Liver (tissue), 9 donors: Measurements from ENCODE around the gene RPGRIP1L. TPM values are rescaled to one million over a fixed set of nuclear protein-coding genes. Genes with fewer than 3 reads are reported as not detected.

Experiments
- DNase-seq: peaks from one replicate; pipeline ENCODE4 v3.0.0-alpha.2; 2017; ENCODE audit warnings: low spot score
- H3K27ac ChIP-seq, 2 donors: one replicate each; pipeline ENCODE4 v1.7.0; 2013; ENCODE audit warnings: inconsistent platforms in 2 of 2, low read length in 2 of 2, control low read depth in 1 of 2, low read depth in 1 of 2, mild to moderate bottlenecking in 1 of 2
- H3K27me3 ChIP-seq, 4 donors: one replicate each; pipeline versions ENCODE4 v1.6.1 to v1.7.0; 2013; ENCODE audit warnings: low read length in 3 of 4, inconsistent platforms in 1 of 4, mild to moderate bottlenecking in 1 of 4, moderate library complexity in 1 of 4; ENCODE audit not compliant: control insufficient read depth in 4 of 4, insufficient read depth in 4 of 4
- H3K36me3 ChIP-seq, 4 donors: one replicate each; pipeline versions ENCODE4 v1.6.1 to v1.7.0; 2013; ENCODE audit warnings: low read length in 3 of 4, mild to moderate bottlenecking in 3 of 4, low read depth in 1 of 4, moderate library complexity in 1 of 4; ENCODE audit not compliant: control insufficient read depth in 4 of 4, insufficient read depth in 3 of 4
- H3K4me1 ChIP-seq, 4 donors: one replicate each; pipeline versions ENCODE4 v1.6.1 to v1.7.0; 2013; ENCODE audit warnings: low read length in 3 of 4, mild to moderate bottlenecking in 3 of 4, moderate library complexity in 1 of 4; ENCODE audit not compliant: control insufficient read depth in 4 of 4, insufficient read depth in 4 of 4
- H3K4me3 ChIP-seq, 3 donors: one replicate each; pipeline versions ENCODE4 v1.6.1 to v1.7.0; 2013; ENCODE audit warnings: low read length in 3 of 3, control low read depth in 1 of 3, low read depth in 1 of 3, mild to moderate bottlenecking in 1 of 3
- H3K9ac ChIP-seq, 2 donors: one replicate each; pipeline ENCODE4 v1.7.0; 2013; ENCODE audit warnings: low read length in 2 of 2, mild to moderate bottlenecking in 2 of 2, moderate library complexity in 2 of 2, control low read depth in 1 of 2, low read depth in 1 of 2
- H3K9me3 ChIP-seq, 4 donors: one replicate each; pipeline versions ENCODE4 v1.6.1 to v1.7.0; 2013; ENCODE audit warnings: low read length in 3 of 4; ENCODE audit not compliant: control insufficient read depth in 4 of 4
- EGR1 ChIP-seq, 2 donors: IDR thresholded peaks; 2 replicates each; pipeline ENCODE4 v1.6.1; 2016 to 2018; ENCODE audit warnings: antibody characterized with exemption in 2 of 2, low read depth in 2 of 2
- FOXA1 ChIP-seq: IDR thresholded peaks from 2 replicates; pipeline ENCODE4 v1.6.1; 2016; ENCODE audit warnings: antibody characterized with exemption
- FOXA2 ChIP-seq: IDR thresholded peaks from 2 replicates; pipeline ENCODE4 v1.6.1; 2016; ENCODE audit warnings: antibody characterized with exemption
- GABPA ChIP-seq, 2 donors: IDR thresholded peaks in 1 of 2; conservative IDR thresholded peaks in 1 of 2; 2 replicates each; pipeline ENCODE4 v1.6.1; 2016; ENCODE audit warnings: antibody characterized with exemption in 2 of 2, mild to moderate bottlenecking in 1 of 2, moderate library complexity in 1 of 2
- HNF4A ChIP-seq, 2 donors: conservative IDR thresholded peaks; 2 replicates each; pipeline ENCODE4 v1.6.1; 2016; ENCODE audit warnings: antibody characterized with exemption in 2 of 2, mild to moderate bottlenecking in 2 of 2
- HNF4G ChIP-seq: IDR thresholded peaks from 2 replicates; pipeline ENCODE4 v1.6.1; 2016; ENCODE audit warnings: antibody characterized with exemption
- JUND ChIP-seq, 2 donors: IDR thresholded peaks; 2 replicates each; pipeline ENCODE4 v1.6.1; 2016; ENCODE audit warnings: antibody characterized with exemption in 2 of 2
- NR2F2 ChIP-seq: IDR thresholded peaks from 2 replicates; pipeline ENCODE4 v1.6.1; 2016; ENCODE audit warnings: antibody characterized with exemption
- RAD21 ChIP-seq, 2 donors: IDR thresholded peaks; 2 replicates each; pipeline ENCODE4 v1.6.1; 2016; ENCODE audit warnings: antibody characterized with exemption in 2 of 2, mild to moderate bottlenecking in 2 of 2
- RXRA ChIP-seq, 2 donors: IDR thresholded peaks; 2 replicates each; pipeline ENCODE4 v1.6.1; 2017 to 2018; ENCODE audit warnings: antibody characterized with exemption in 2 of 2, mild to moderate bottlenecking in 1 of 2
- SP1 ChIP-seq: IDR thresholded peaks from 2 replicates; pipeline ENCODE4 v1.6.1; 2018; ENCODE audit warnings: antibody characterized with exemption, mild to moderate bottlenecking
- TAF1 ChIP-seq: conservative IDR thresholded peaks from 2 replicates; pipeline ENCODE4 v1.6.1; 2016; ENCODE audit warnings: antibody characterized with exemption, mild to moderate bottlenecking
- YY1 ChIP-seq: IDR thresholded peaks from 2 replicates; pipeline ENCODE4 v1.6.1; 2016; ENCODE audit warnings: antibody characterized with exemption, mild to moderate bottlenecking
- WGBS: extraction: QIAGEN DNeasy Blood & Tissue Kit; methylation state at CpG from one replicate; pipeline ENCODE4 v1.1.7; 2013; 5-methylcytosine and 5-hydroxymethylcytosine counted together
- polyA plus RNA-seq, 2 donors: library from polyadenylated mRNA; stranded (reverse) in 1 of 2; unstranded in 1 of 2; fragments of 200-250 nt in 1 of 2; fragments of >200 nt in 1 of 2; fragmentation: Nextera tagmentation in 1 of 2; extraction: Ambion mirVana in 1 of 2; gene quantifications; one replicate each; pipeline versions ENCODE4 v1.2.1 to v1.2.3, GENCODE V29; 2013 to 2015
- total RNA-seq, 2 donors: library from RNA; depleted of rRNA; stranded (reverse); fragments of >200 nt; gene quantifications; one replicate each; pipeline ENCODE4 v1.2.3, GENCODE V29; 2014
- TF ChIP-seq, protein P1 (sequence below): IDR thresholded peaks from 2 replicates; pipeline ENCODE4 v1.6.1; 2016; ENCODE audit warnings: antibody characterized with exemption
- TF ChIP-seq, protein P2 (sequence below): IDR thresholded peaks from 2 replicates; pipeline ENCODE4 v1.6.1; 2016; ENCODE audit warnings: antibody characterized with exemption
- TF ChIP-seq, protein P3 (sequence below): IDR thresholded peaks from 2 replicates; pipeline ENCODE4 v1.6.1; 2016; ENCODE audit warnings: antibody characterized with exemption, mild to moderate bottlenecking
- donor health status: healthy.
- donor health status: healthy.
- donor health status: healthy.
- donor health status: healthy.
- donor health status: healthy.

The RPGRIP1L gene
- total and polyA plus RNA-seq, 4 donors: 0.46 to 1.4 (median 0.89) TPM

DNA sequence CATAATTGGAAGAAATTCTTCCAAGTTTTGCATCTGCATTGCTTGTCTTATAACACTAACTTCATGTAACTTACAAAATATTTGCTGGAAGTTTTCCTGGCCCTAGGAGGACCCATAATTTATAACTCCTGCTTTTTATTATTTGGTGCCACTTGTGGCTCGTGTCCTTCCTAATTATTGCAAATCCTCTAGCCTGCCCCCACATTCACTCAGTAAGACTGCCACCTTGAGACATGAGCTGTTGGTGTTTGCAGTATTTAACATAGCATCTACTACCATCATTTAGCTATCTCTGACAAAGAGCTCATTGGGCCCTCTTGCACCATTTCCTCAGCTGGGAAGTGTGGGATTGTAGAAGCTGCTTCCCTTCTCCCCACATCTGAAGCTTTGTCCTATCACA, 49.8 kb upstream of the RPGRIP1L start:
- WGBS: 95% methylated on average over 1 of the region's 1 CpG
- H3K27ac ChIP-seq: no peak overlapping the region
- H3K4me3 ChIP-seq: no peak overlapping the region
- H3K36me3 ChIP-seq: no peaks in the 10 kb centered on the region
- H3K9me3 ChIP-seq: no peaks in the 10 kb centered on the region
- no peak for TF ChIP-seq HNF4A (conservative IDR thresholded peaks at IDR 0.05)
- TF ChIP-seq EGR1 (IDR thresholded peaks at IDR 0.05; ENCODE audit: low read depth in 2 of 2): no peak
- no peak for TF ChIP-seq SP1
- TF ChIP-seq RXRA (IDR thresholded peaks at IDR 0.05): no peak
- no peak for TF ChIP-seq HNF4G
- no peak for TF ChIP-seq FOXA1
- TF ChIP-seq, protein P1, sequence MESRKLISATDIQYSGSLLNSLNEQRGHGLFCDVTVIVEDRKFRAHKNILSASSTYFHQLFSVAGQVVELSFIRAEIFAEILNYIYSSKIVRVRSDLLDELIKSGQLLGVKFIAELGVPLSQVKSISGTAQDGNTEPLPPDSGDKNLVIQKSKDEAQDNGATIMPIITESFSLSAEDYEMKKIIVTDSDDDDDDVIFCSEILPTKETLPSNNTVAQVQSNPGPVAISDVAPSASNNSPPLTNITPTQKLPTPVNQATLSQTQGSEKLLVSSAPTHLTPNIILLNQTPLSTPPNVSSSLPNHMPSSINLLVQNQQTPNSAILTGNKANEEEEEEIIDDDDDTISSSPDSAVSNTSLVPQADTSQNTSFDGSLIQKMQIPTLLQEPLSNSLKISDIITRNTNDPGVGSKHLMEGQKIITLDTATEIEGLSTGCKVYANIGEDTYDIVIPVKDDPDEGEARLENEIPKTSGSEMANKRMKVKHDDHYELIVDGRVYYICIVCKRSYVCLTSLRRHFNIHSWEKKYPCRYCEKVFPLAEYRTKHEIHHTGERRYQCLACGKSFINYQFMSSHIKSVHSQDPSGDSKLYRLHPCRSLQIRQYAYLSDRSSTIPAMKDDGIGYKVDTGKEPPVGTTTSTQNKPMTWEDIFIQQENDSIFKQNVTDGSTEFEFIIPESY: no peak
- TF ChIP-seq TAF1: no peak
- no peak for TF ChIP-seq RAD21 (IDR thresholded peaks at IDR 0.05)
- no peak for TF ChIP-seq NR2F2
- TF ChIP-seq FOXA2: no peak
- TF ChIP-seq, protein P2, sequence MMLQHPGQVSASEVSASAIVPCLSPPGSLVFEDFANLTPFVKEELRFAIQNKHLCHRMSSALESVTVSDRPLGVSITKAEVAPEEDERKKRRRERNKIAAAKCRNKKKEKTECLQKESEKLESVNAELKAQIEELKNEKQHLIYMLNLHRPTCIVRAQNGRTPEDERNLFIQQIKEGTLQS: no peak
- no peaks in the 10 kb centered on the region for H3K27me3 ChIP-seq
- H3K4me1 ChIP-seq: peaks cover 3 to 25% (median 7%) of the 10 kb centered on the region in 4 donors
- no peak overlapping the region for H3K9ac ChIP-seq
- no peak for DNase-seq

DNA sequence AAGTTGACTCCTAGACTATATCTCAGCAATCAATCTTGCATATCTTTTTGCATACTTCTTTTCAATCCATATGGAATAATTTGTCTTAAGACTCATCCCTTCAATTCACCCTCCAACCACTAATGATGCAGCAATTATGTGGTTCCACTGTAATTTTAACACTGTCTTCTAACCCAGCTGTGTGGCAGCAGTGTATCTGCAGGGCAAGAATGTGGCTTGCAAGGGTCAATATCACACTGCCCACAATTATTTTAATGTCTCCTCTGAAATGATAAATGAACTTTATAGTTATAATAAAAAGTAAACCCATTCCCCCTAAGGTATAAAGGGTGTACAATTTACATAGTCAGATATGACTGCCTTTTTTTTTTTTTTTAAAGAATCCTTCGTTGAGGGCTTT, 48.9 kb upstream of the RPGRIP1L start:
- WGBS: 72% methylated on average over 1 of the region's 1 CpG
- H3K9me3 ChIP-seq: peaks cover 0 to 3% (median 0%) of the 10 kb centered on the region in 4 donors

DNA sequence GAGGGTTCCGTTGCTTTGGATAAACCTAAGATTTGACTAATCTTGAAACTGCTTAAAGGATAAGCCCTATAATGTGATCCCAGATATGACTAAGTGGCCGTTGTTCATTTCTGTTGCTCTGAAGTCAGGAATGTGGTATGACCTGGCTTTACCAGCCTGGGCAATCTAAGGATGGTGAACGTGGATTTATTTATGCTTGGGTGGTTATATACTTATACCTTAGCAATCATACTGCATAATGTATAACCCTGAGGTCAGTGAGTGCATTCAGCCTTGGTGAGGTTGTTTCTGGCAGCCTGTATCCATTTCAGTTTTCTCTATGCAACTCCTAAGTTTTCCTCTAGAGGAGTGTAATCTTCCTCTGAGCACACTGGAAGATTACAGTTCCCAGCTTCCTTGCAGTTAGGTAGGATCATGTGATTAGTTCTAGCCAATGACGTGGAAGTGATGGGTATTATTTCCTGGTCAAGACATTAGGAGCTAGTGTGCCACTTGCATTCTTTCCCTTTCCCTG, 42.2 kb upstream of the RPGRIP1L start:
- Histone ChIP-seq H3K4me3 (no peak overlapping the region), H3K9me3 (peaks cover 0 to 3% (median 0%) of the 10 kb centered on the region in 4 donors), H3K9ac (no peak overlapping the region), H3K27me3 (no peaks in the 10 kb centered on the region), H3K4me1 (no peaks in the 10 kb centered on the region), H3K27ac (no peak overlapping the region), H3K36me3 (no peaks in the 10 kb centered on the region)
- 67% methylated on average over 4 of the region's 4 CpGs for WGBS
- DNase-seq: no peak
- TF ChIP-seq GABPA (IDR thresholded peaks at IDR 0.05 in 1 of 2, conservative IDR thresholded peaks at IDR 0.05 in 1 of 2) (no peak), FOXA2 (no peak), YY1 (no peak), SP1 (no peak), JUND (IDR thresholded peaks at IDR 0.05) (no peak), NR2F2 (no peak), HNF4A (conservative IDR thresholded peaks at IDR 0.05) (no peak), RXRA (IDR thresholded peaks at IDR 0.05) (no peak)
- TF ChIP-seq, protein P3, sequence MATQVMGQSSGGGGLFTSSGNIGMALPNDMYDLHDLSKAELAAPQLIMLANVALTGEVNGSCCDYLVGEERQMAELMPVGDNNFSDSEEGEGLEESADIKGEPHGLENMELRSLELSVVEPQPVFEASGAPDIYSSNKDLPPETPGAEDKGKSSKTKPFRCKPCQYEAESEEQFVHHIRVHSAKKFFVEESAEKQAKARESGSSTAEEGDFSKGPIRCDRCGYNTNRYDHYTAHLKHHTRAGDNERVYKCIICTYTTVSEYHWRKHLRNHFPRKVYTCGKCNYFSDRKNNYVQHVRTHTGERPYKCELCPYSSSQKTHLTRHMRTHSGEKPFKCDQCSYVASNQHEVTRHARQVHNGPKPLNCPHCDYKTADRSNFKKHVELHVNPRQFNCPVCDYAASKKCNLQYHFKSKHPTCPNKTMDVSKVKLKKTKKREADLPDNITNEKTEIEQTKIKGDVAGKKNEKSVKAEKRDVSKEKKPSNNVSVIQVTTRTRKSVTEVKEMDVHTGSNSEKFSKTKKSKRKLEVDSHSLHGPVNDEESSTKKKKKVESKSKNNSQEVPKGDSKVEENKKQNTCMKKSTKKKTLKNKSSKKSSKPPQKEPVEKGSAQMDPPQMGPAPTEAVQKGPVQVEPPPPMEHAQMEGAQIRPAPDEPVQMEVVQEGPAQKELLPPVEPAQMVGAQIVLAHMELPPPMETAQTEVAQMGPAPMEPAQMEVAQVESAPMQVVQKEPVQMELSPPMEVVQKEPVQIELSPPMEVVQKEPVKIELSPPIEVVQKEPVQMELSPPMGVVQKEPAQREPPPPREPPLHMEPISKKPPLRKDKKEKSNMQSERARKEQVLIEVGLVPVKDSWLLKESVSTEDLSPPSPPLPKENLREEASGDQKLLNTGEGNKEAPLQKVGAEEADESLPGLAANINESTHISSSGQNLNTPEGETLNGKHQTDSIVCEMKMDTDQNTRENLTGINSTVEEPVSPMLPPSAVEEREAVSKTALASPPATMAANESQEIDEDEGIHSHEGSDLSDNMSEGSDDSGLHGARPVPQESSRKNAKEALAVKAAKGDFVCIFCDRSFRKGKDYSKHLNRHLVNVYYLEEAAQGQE: no peak
- TF ChIP-seq, protein P2: no peak

More for the DNA sequence above, 48.9 kb upstream of the RPGRIP1L start:
- Histone ChIP-seq H3K27me3 (no peaks in the 10 kb centered on the region), H3K36me3 (no peaks in the 10 kb centered on the region), H3K4me1 (peaks cover 3 to 17% (median 6%) of the 10 kb centered on the region in 4 donors), H3K4me3 (no peak overlapping the region), H3K27ac (no peak overlapping the region), H3K9ac (no peak overlapping the region)
- TF ChIP-seq FOXA1 (no peak), GABPA (IDR thresholded peaks at IDR 0.05 in 1 of 2, conservative IDR thresholded peaks at IDR 0.05 in 1 of 2) (no peak)
- TF ChIP-seq, protein P1: no peak
- DNase-seq: no peak
